SJSA1 (cell line): ENCODE measurements around the gene MSMB. TPM values are rescaled to one million over a fixed set of nuclear protein-coding genes. Genes with fewer than 3 reads are reported as not detected.

Experiments used
- DNase-seq, 2 experiments: peaks; one replicate each; pipeline ENCODE4 v3.0.0-alpha.2; 2015 to 2020; ENCODE audit warnings: low spot score in 2 of 2, low read depth in 1 of 2
- H3K27ac ChIP-seq: fragments of 250-450 bp; sonication (Bioruptor Pico); 2 replicates; pipeline ENCODE4 v1.5.1; 2020; ENCODE audit warnings: mild to moderate bottlenecking, moderate library complexity
- H3K27me3 ChIP-seq: fragments of 250-450 bp; sonication (Bioruptor Pico); replicated peaks from 2 replicates; pipeline ENCODE4 v1.5.1; 2020; ENCODE audit warnings: mild to moderate bottlenecking, moderate library complexity
- H3K36me3 ChIP-seq: fragments of 250-450 bp; sonication (Bioruptor Pico); 2 replicates; pipeline ENCODE4 v1.5.1; 2020; ENCODE audit warnings: mild to moderate bottlenecking
- H3K4me1 ChIP-seq: fragments of 250-450 bp; sonication (Bioruptor Pico); replicated peaks from 2 replicates; pipeline ENCODE4 v1.6.1; 2021; ENCODE audit warnings: mild to moderate bottlenecking
- H3K4me3 ChIP-seq: fragments of 250-450 bp; sonication (Bioruptor Pico); 2 replicates; pipeline ENCODE4 v1.5.1; 2020; ENCODE audit warnings: mild to moderate bottlenecking
- H3K9me3 ChIP-seq: fragments of 250-450 bp; sonication (Bioruptor Pico); replicated peaks from 2 replicates; pipeline ENCODE4 v1.5.1; 2020; ENCODE audit warnings: mild to moderate bottlenecking
- total RNA-seq: library from RNA; depleted of rRNA; stranded (reverse); fragments of >200 nt; shearing (Covaris generic); gene quantifications from 2 replicates; pipeline ENCODE4 v1.2.3, GENCODE V29; 2014

Gene MSMB
- total RNA-seq, 1 experiment from 2014 or later, result not detected

GRCh38 chr10:46019569-46020343 is 26.3 kb downstream of the MSMB start:
- H3K4me3 ChIP-seq, result no peak overlapping the region
- peaks cover 33% of the 10 kb centered on the region for H3K36me3 ChIP-seq
- H3K27me3 ChIP-seq, result no peaks in the 10 kb centered on the region
- no peak overlapping the region for H3K27ac ChIP-seq
- H3K9me3 ChIP-seq, result no peaks in the 10 kb centered on the region
- H3K4me1 ChIP-seq, result peaks cover 25% of the 10 kb centered on the region
- DNase-seq, result no peak

GRCh38 chr10:46019177-46019528 is 26.9 kb downstream of the MSMB start:
- DNase-seq, result no peak
- Histone ChIP-seq H3K4me1 (peaks cover 25% of the 10 kb centered on the region), H3K4me3 (no peak overlapping the region), H3K27ac (no peak overlapping the region), H3K36me3 (peaks cover 39% of the 10 kb centered on the region), H3K27me3 (no peaks in the 10 kb centered on the region), H3K9me3 (no peaks in the 10 kb centered on the region)

DNA sequence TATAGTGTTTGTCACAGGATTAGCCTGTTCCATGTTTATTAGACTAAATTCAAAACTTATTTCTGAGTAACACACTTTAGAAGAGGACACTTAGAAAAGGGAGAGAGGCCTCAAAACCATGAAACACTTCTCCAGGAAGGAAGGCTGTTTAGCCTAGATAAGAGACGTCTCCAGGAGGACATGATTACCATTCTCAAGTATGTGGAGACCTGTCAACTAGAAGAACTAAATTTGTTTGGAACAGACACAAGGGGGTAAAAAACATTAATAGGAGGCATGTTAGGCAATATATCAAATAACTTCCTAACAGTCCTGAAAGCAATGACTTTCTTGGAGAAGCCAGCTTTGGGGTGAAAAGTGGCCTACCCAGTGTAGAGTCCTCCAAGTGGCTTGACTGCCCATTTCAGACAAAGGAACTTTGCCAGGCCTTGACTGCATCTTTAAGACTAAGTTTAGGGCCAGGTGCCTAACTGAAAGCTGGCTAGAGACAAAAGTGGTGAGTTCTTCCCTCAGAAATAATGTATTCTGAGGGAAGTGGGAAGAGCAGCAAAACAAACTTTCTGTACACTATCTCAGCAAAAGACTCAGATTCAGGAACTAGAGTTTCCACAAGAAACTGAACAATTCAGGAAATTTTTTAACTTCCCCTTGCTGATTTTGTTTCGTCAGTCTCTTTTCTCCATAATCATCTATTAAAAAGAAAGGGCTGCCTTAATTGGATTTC is 27.5 kb downstream of the MSMB start:
- H3K4me1 ChIP-seq, result peaks cover 21% of the 10 kb centered on the region

DNA sequence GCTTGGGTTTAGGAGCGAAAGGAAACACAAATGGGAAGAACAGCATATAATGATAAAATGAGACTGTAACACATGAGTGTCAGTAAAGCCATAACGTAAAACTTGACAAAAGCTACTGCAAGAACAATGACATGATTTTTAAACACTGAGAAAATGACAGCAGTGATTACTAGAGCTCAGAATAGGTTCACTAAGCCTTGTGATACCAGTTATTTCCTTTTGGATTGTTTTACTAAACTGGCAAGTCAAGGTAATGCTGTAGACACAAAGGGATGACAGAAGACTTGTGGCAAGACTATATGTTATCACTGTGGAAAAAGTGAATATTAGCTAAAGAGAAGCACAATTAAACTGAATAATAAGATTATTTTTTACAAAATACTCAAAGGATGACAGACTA is 28.3 kb downstream of the MSMB start:
- Histone ChIP-seq H3K4me3 (no peak overlapping the region), H3K27me3 (no peaks in the 10 kb centered on the region), H3K4me1 (peaks cover 20% of the 10 kb centered on the region), H3K27ac (no peak overlapping the region; the same call in 1 of the 2 replicates), H3K36me3 (peaks cover 54% of the 10 kb centered on the region), H3K9me3 (no peaks in the 10 kb centered on the region)
- no peak for DNase-seq

More for the DNA sequence above, 27.5 kb downstream of the MSMB start:
- Histone ChIP-seq H3K4me3 (no peak overlapping the region), H3K27me3 (no peaks in the 10 kb centered on the region), H3K9me3 (no peaks in the 10 kb centered on the region), H3K36me3 (peaks cover 45% of the 10 kb centered on the region), H3K27ac (no peak overlapping the region)
- no peak for DNase-seq

DNA sequence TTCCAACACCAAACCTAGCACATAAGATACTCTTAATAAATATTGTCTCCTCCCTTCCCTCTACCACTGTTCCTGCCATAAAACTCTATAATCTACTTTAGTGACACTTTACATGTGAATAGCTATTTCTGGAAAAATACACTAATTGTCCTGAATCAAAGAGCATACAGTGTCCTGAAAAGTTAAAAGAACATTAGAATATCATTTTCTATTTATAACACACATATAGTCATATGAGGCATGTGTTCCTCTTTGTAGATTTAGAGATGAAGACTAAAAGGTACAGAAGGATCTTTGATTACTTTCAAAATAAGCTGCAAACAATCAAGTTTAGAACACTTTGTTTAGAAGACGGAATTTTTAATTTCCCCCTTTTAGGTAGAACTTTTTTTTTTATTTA is 29.3 kb downstream of the MSMB start:
- H3K27ac ChIP-seq, result no peak overlapping the region
- H3K36me3 ChIP-seq, result peaks cover 57% of the 10 kb centered on the region
- H3K4me3 ChIP-seq, result no peak overlapping the region
- no peak for DNase-seq
- no peaks in the 10 kb centered on the region for H3K27me3 ChIP-seq
- H3K4me1 ChIP-seq, result peaks cover 11% of the 10 kb centered on the region
- H3K9me3 ChIP-seq, result no peaks in the 10 kb centered on the region

DNA sequence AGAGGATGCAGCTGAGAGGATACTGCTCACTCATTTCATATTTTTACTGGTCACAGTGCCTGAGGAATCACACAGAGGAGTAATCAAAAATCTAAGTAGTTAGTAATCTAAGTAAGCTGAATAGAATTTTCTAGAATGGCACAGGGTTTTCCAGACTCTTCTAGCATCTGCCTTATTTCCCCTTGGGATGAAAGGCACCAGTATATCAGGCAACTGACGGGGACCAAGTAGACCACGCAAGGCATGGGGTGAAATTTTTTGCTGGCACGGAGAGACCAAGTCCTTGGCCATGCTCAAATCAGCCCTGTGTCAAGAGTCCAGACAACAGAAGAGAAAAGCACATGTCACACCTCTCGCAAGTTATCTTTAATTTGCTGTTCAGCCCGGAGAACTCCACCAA is 29.9 kb downstream of the MSMB start:
- Histone ChIP-seq H3K27me3 (no peaks in the 10 kb centered on the region), H3K27ac (no peak overlapping the region), H3K4me1 (peaks cover 5% of the 10 kb centered on the region), H3K36me3 (peaks cover 57% of the 10 kb centered on the region), H3K4me3 (no peak overlapping the region), H3K9me3 (no peaks in the 10 kb centered on the region)
- no peak for DNase-seq

GRCh38 chr10:46014683-46015405 is 31.2 kb downstream of the MSMB start:
- Histone ChIP-seq H3K9me3 (no peaks in the 10 kb centered on the region), H3K27me3 (no peaks in the 10 kb centered on the region), H3K27ac (no peak overlapping the region), H3K4me3 (no peak overlapping the region), H3K4me1 (no peaks in the 10 kb centered on the region), H3K36me3 (peaks cover 70% of the 10 kb centered on the region)
- no peak for DNase-seq

GRCh38 chr10:46014206-46014605 is 31.9 kb downstream of the MSMB start:
- Histone ChIP-seq H3K9me3 (no peaks in the 10 kb centered on the region), H3K27me3 (no peaks in the 10 kb centered on the region), H3K4me3 (no peak overlapping the region), H3K27ac (no peak overlapping the region), H3K36me3 (peaks cover 77% of the 10 kb centered on the region), H3K4me1 (no peaks in the 10 kb centered on the region)
- no peak for DNase-seq

- Histone ChIP-seq H3K4me3 (no peak overlapping the region), H3K4me1 (no peaks in the 10 kb centered on the region), H3K27ac (no peak overlapping the region), H3K36me3 (peaks cover 88% of the 10 kb centered on the region), H3K9me3 (no peaks in the 10 kb centered on the region), H3K27me3 (no peaks in the 10 kb centered on the region)
- DNase-seq, result no peak
These were observed 33.3 kb downstream of the MSMB start for GRCh38 chr10:46012746-46013145.

GRCh38 chr10:46006219-46006618 is 39.9 kb downstream of the MSMB start:
- no peak overlapping the region for H3K4me3 ChIP-seq
- no peaks in the 10 kb centered on the region for H3K9me3 ChIP-seq
- no peaks in the 10 kb centered on the region for H3K27me3 ChIP-seq
- no peak overlapping the region; the same call in 1 of the 2 replicates for H3K27ac ChIP-seq
- DNase-seq, result peak in 1 of 2 experiments; percentile 43
- peaks cover 97% of the 10 kb centered on the region for H3K36me3 ChIP-seq
- peaks cover 15% of the 10 kb centered on the region for H3K4me1 ChIP-seq

DNA sequence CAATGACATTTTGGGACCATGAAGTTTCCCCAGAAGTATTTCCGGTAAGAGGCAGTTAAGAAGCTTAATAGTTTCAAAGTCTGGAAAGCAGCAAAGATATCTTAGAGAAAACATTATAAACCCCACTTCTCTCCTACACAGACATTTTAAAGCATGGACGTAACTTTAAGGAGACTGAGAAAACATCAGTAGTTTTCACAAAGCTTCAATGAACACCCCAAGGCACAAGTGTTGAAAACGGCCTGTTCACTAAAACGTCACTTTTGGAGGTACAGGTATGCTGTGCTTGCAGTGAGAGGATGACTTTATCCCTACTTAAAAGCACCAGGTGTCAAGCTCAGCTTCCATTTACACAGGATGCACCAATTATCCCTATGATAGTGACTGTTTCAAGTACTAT is 40.7 kb downstream of the MSMB start:
- Histone ChIP-seq H3K9me3 (no peaks in the 10 kb centered on the region), H3K4me3 (no peak overlapping the region), H3K27me3 (no peaks in the 10 kb centered on the region), H3K27ac (no peak overlapping the region), H3K4me1 (peaks cover 15% of the 10 kb centered on the region), H3K36me3 (peaks cover 97% of the 10 kb centered on the region)
- no peak for DNase-seq

DNA sequence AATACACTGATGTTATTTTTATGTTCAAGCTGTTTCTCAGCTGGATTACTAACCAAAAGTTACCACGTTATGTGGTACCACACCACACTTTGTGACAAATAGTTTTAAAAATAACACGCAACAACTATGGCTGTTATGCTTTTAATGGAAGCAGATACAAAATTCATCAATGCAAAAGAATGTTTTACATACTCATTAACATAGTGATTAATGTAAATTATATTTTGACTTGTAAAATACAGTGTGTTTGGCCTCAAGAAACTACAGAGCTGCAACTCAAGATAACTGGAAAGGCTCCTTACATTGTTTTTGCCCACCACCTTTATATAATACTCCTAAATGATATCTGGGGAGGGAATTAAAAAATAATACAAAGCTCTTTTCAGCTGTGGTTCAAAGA is 41.1 kb downstream of the MSMB start:
- Histone ChIP-seq H3K4me1 (peaks cover 15% of the 10 kb centered on the region), H3K4me3 (no peak overlapping the region), H3K9me3 (no peaks in the 10 kb centered on the region), H3K27ac (no peak overlapping the region), H3K27me3 (no peaks in the 10 kb centered on the region), H3K36me3 (peaks cover 97% of the 10 kb centered on the region)
- DNase-seq, result no peak

DNA sequence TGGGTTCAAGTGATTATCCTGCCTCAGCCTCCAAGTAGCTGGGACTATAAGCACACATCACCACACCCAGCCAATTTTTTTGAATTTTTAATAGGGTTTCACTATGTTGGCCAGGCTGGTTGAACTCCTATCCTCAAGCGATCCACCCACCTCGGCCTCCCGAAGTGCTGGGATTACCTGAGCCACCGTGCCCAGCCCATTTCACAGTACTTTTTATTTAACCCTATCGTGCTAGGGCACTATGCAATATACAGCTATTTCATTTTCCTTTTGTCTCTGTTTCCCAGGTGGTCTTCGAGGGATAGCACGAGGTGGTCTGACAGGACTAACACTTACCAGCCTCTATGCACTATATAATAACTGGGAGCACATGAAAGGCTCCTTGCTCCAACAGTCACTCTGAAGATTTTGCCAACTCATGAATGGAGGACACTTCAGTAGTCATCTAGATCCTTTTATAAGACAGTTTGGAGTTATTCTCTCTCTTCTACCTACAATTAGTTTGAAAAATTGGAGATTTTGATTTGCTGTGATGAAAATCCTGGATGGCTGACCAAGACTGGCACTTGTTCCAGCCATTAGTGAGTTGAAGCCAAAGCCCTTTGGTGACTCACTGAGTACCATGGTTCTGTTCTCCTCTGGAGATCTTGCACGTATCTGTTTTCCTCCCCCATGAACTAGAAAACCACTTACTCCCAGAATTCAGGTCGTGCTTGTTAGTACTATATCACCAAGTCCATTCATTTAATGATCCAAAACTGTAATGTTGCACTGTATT is 43.0 kb downstream of the MSMB start:
- Histone ChIP-seq H3K9me3 (no peaks in the 10 kb centered on the region), H3K4me1 (peaks cover 15% of the 10 kb centered on the region), H3K36me3 (peaks cover 90% of the 10 kb centered on the region), H3K27me3 (no peaks in the 10 kb centered on the region), H3K27ac (no peak overlapping the region), H3K4me3 (no peak overlapping the region)
- DNase-seq, result no peak
